Neural crest cell (in vitro differentiated cells): ENCODE data around the gene GEMIN2. TPM values are rescaled to one million over a fixed set of nuclear protein-coding genes. Genes with fewer than 3 reads are reported as not detected.

Source experiments
- DNase-seq: peaks from one replicate; pipeline ENCODE4 v3.0.0; 2021; ENCODE audit warnings: low read depth, mixed read lengths, low spot score
- H3K27ac Mint-ChIP-seq: one replicate; pipeline ENCODE4 v1.8.0; 2021; ENCODE audit warnings: mild to moderate bottlenecking, mixed read lengths; ENCODE audit not compliant: unreplicated experiment
- H3K27me3 Mint-ChIP-seq: 2 replicates; pipeline ENCODE4 v1.8.0; 2021; ENCODE audit warnings: low read depth, mild to moderate bottlenecking, mixed read lengths
- H3K36me3 Mint-ChIP-seq: 2 replicates; pipeline ENCODE4 v1.8.0; 2021; ENCODE audit warnings: low read depth, mild to moderate bottlenecking, mixed read lengths
- H3K4me1 Mint-ChIP-seq: 2 replicates; pipeline ENCODE4 v1.8.0; 2021; ENCODE audit warnings: mixed read lengths
- H3K4me3 Mint-ChIP-seq: one replicate; pipeline ENCODE4 v1.8.0; 2021; ENCODE audit warnings: mild to moderate bottlenecking, mixed read lengths
- H3K9me3 Mint-ChIP-seq: 2 replicates; pipeline ENCODE4 v1.8.0; 2021; ENCODE audit warnings: mixed read lengths
- CTCF ChIP-seq: fragments of 200-600 bp; sonication (generic); conservative IDR thresholded peaks from 2 replicates; pipeline ENCODE4 v1.5.0; 2021; ENCODE audit warnings: antibody characterized with exemption, mild to moderate bottlenecking
- total RNA-seq: library from RNA; stranded (reverse); gene quantifications from 2 replicates; pipeline ENCODE4 v1.2.1, GENCODE V29; 2021

The GEMIN2 gene
- total RNA-seq, 1 donor from 2014 or later = 37.9 TPM

- Mint-ChIP-seq H3K36me3 (no peaks in the 10 kb centered on the region), H3K27me3 (no peaks in the 10 kb centered on the region), H3K27ac (no peak overlapping the region), H3K9me3 (no peaks in the 10 kb centered on the region), H3K4me3 (peak overlapping the region; percentile 95), H3K4me1 (peaks cover 28% of the 10 kb centered on the region)
- TF ChIP-seq CTCF = no peak
- no peak for DNase-seq
Observed at GRCh38 chr14:39168591-39168990, 54.5 kb downstream of the GEMIN2 start.

GRCh38 chr14:39169541-39169900 is 55.4 kb downstream of the GEMIN2 start:
- Mint-ChIP-seq H3K27me3 (no peaks in the 10 kb centered on the region), H3K4me3 (peak overlapping the region; percentile 95), H3K4me1 (peaks cover 33% of the 10 kb centered on the region), H3K27ac (peak overlapping the region; percentile 99), H3K9me3 (no peaks in the 10 kb centered on the region), H3K36me3 (no peaks in the 10 kb centered on the region)
- TF ChIP-seq CTCF = no peak
- DNase-seq = no peak

- TF ChIP-seq CTCF = no peak
- Mint-ChIP-seq H3K9me3 (no peaks in the 10 kb centered on the region), H3K4me3 (peak overlapping the region; percentile 99), H3K36me3 (peaks cover 19% of the 10 kb centered on the region), H3K27me3 (peaks cover 4% of the 10 kb centered on the region), H3K4me1 (peaks cover 54% of the 10 kb centered on the region), H3K27ac (no peak overlapping the region)
- DNase-seq = no peak
Observed at GRCh38 chr14:39173198-39173597, 59.1 kb downstream of the GEMIN2 start.

GRCh38 chr14:39174560-39175444 is 60.7 kb downstream of the GEMIN2 start, which contains the start of gene PNN:
TSS of gene PNN (plus strand) at chr14:39175254. CDS start at chr14:39175280, 26 bp downstream.
- peaks cover 4% of the 10 kb centered on the region for H3K27me3 Mint-ChIP-seq
- H3K36me3 Mint-ChIP-seq = peaks cover 22% of the 10 kb centered on the region
- H3K4me1 Mint-ChIP-seq = peaks cover 47% of the 10 kb centered on the region

More at GRCh38 chr14:39174560-39175444, 60.7 kb downstream of the GEMIN2 start, which contains the start of gene PNN:
- TF ChIP-seq CTCF = no peak
- peak within 1 kb of the TSS; percentile 99 for H3K4me3 Mint-ChIP-seq
- H3K27ac Mint-ChIP-seq = peak within 1 kb of the TSS; percentile 100
- H3K9me3 Mint-ChIP-seq = no peaks in the 10 kb centered on the region
- peak; percentile 88 for DNase-seq
